Measurements from ENCODE around the gene ADGRB3.
"Not testable (repeated sequence)": the region's sequence is repeated elsewhere in the genome, so short reads cannot be mapped to it uniquely, and the experiment has no call there.

The ADGRB3 gene

GRCh38 chr6:68973066-68973465 lies 338.0 kb downstream of the ADGRB3 start:
- no peak for DNase-seq

- peak; percentile 36 for DNase-seq
Measured at GRCh38 chr6:68975064-68975463, 340.0 kb downstream of the ADGRB3 start.

DNA sequence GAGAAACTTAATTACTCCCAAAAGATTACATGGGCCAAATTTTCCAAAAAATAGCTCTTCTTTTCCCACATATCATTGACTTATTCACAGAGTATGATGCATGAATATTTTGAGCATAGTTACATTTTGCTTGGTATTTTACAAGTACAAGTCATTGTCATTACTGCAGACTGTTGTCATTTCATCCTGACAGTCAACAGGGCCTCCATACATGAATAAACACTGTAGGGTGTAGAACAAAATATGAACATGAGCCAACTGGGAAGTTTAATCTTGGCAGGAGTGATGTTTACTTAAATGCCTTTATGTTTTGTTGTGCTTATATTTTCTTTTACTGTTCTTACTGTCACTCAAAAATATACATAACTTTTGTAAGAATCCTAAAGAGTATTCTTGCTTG lies 340.7 kb downstream of the ADGRB3 start:
- DNase-seq, result no peak

DNA sequence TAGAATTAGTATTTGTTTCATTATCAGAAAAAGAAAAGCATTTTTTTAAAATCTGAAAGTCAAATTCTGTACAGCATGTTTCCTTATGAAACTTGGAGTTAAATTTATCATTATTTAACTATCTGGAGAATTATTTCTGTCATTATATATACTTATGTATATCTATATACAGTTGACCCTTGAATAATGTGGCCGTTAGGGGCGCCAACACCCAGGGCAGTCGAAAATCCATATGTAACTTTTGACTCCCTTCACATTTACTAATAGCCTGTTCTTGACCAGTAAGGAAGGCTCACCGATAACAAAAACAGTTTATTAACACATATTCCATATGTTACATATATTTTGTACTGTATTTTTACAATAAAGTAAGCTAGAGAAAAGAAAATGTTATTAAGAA lies 341.2 kb downstream of the ADGRB3 start:
- no peak for DNase-seq

DNA sequence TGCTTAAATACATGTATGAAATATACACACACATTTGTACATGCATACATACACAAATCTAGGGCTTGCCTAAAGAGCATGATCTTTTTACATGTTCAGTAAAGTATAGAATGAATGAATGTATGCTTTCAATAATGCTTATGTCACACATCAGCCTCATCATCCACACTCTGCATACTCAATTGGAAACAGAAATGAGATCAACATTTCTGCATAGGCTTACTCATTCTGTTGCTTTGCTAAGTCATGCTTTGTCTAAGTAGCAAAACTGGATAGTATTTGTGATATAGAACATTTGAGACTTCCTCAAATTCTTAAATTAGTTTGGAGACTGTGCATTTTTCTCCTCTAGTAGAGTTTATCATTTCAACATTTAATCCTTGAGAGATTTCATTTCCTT lies 343.3 kb downstream of the ADGRB3 start:
- DNase-seq, result no peak

DNA sequence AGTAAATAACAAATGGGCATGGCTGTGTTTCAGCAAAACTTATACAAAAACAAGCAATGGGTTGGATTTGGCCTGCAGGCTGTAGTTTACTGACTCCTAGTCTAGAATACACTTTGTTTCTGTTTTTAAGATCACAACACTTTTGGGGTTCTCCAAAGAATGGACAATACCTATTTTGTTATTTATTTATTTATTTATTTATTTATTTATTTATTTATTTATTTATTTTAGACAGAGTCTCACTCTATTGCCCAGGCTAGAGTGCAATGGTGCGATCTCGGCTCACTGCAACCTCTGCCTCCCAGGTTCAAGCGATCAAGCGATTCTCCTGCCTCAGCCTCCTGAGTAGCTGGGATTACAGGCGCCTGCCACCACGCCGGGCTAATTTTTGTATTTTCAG lies 346.6 kb downstream of the ADGRB3 start:
- DNase-seq, result not testable (repeated sequence)

- DNase-seq, result no peak
Measured at GRCh38 chr6:68988698-68989097, 353.6 kb downstream of the ADGRB3 start.

DNA sequence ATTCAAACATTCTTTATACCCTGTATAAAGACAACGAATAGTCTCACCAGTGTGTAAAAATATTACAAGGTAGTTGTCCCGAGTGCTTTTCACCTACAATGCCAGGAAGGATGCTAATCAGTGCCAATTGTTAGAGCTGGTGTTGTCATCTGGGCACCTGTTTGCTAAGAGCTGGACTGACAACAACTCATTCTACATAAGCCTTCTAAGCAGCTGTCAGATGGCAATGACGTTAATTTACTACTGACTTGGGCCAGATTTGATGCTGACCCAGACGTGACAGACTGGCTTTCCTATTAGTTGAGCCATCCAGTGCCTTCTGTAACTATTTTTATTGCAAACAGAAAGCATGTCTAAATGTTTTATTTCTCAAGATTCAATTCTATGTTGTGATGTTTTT lies 355.2 kb downstream of the ADGRB3 start:
- DNase-seq, result no peak

DNA sequence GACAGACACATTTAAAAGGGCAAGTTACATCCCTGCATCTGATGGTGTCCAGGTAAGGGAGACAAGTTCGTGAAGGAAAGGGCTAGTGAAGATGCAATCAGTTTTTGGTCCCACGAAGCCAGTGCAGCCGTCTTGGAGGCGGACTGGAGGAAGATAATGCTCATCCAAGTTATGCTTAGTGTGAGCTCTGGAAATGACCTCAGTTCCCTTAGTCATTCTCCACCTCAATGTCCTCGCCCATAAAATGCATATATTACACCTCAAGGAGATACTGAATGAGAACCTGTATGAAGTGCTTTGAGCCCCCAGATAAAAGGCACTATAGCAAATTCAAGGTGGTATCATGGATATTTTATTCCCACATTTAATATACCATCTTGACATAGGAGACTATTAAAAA lies 358.8 kb downstream of the ADGRB3 start:
- no peak for DNase-seq

DNA sequence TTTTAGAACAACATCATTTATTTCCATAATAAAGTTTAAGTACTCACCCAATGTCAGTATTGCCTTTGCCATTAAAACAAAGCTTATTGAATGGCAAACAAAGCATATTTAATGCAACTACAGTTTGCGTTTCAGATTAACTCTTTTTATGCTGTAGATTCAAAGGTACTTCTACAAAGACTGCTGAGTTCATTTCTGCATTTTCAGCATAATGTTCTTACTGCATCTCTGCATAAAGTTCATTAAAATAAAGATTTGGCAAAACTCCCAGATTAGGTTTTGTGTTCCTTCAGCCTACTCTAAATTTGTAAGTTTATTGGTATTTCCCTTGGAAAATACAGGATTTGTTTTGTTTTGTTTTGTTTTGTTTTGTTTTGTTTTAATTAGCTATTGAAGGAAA lies 359.4 kb downstream of the ADGRB3 start:
- no peak for DNase-seq

- no peak for DNase-seq
Measured at GRCh38 chr6:69005199-69005598, 370.1 kb downstream of the ADGRB3 start.

DNA sequence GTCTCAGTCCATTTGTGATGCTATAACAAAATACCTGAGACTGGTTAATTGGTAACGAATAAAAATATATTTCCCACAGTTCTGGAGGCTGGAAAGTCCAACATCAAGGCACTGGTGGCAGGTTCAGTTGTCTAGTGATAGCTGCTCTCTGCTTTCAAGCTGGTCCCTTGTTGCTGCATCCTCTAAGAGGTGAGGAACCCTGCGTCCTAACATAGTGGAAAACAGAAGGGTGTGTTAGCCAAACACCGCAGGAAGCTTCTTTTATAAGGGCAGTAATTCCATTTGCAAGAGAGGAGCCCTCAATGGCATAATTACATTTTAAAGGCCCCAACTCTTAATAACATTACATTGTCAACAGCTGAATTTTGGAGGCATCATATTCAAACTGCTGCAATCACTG lies 372.7 kb downstream of the ADGRB3 start:
- no peak for DNase-seq

GRCh38 chr6:69012211-69012610 lies 377.1 kb downstream of the ADGRB3 start:
- no peak for DNase-seq

DNA sequence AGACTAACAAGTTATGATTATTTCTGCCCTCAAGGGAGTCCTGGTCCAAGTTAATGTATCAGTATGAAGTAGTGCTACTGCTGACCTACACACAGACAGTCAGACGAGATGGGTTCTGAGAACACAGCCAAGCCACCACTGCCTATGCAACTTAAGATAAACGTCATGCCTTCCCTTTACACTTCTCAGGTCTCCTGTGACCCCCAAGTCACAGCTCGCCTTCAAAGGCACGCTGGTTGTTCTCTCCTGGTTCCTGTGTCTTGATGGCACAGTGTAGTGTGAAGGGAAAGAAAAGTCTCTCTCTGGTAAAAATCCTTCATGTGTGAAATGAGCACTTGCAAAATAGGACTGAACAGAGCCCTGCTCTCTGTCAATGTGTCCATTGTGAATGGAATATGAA lies 377.8 kb downstream of the ADGRB3 start:
- no peak for DNase-seq

DNA sequence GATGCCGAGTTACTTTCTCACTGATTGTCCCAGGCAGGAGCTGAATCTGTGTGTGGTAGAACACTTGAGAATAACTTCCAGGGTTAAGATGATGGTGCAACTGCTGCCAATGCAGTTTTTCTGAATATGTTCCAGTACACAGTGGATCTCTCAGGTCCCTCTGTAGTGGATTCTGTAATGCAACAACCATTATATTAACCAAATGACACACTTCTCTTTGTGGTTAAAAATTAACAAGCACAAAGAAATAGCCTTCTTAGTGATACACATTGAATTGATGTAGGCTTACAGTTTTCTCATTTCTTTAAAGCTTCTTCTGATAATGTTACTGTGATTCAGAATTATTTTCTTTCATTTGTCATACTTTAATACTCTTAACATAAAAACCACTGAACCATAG lies 383.8 kb downstream of the ADGRB3 start:
- no peak for DNase-seq

DNA sequence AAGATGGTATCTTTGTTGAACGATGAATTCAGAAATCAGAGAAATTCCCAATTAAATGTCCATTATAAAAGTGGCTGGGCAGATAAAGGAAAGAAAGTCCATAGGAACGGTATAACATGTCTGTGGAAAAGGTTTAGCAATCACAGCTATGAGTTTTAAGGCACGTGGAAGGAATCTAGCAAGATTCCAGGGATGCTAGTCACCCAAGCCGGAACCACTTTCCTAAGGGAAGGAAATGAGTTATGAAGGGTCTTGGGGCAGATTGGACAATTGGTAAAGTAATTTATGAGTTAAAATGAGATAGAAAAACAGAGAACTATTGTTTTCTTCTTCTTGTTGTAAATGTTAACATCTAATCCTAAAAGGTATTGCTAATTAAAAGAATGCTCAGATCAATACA lies 384.8 kb downstream of the ADGRB3 start:
- DNase-seq, result no peak

DNA sequence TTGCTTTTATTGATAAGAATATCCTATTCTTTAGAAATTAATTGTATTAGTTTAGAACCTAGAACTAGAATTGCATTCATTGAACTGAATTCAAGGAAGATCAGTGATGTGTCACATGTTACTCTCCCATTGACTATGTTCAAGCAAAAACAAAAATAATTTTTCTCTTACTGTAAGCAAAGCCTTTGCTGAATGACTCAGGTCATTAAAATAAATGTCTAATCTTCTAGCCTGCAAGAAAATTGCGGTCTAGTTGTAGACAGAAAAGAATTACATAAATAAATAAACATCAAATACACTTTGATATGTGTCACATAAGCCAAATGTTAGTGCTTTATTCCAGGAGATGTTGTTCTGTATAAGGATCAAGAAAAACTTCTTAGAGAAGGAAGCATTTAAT lies 387.9 kb downstream of the ADGRB3 start:
- no peak for DNase-seq

- DNase-seq, result no peak
Measured at GRCh38 chr6:69026243-69026642, 391.2 kb downstream of the ADGRB3 start.

- DNase-seq, result no peak
Measured at GRCh38 chr6:69026715-69027114, 391.6 kb downstream of the ADGRB3 start.

- DNase-seq, result no peak
Measured at GRCh38 chr6:69027861-69028260, 392.8 kb downstream of the ADGRB3 start.

- DNase-seq, result no peak
Measured at GRCh38 chr6:69038841-69039240, 403.8 kb downstream of the ADGRB3 start.

DNA sequence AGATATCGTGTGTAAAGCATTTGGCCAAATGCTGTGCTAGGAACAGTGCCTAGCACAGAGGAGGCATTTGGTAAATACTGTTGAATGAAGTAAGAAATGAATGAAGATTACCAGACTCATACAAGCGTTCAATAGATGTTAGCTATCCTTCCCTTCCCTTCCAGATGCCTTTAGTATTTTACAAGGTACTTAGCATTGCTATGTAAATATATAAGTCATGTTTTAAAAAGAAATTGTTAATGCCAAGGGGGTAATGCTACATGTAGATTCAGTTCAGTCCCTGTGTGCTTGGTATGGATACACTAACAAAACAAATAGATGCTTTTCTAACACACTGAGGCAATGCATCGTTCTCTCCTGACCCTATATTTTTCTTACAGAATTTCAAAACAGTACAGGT lies 407.2 kb downstream of the ADGRB3 start:
- no peak for DNase-seq

DNA sequence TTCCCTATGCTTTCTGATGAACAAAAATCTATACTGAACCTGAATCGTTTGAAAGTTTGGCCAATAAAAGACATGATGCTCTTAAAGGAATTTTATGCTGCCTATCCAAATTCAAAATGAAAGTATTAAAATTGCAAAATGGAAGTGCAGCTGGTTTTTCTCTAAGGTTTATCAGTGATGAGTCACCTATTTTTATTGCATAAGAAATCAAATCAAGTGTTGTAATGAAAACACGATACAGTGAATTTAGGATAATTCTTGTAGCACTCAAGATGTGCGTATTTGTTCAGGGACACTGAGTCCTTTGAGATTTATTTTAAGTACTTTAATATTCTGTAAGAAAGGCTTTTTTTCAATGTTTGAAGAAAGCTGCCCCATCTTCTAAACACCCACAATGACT lies 409.5 kb downstream of the ADGRB3 start:
- DNase-seq, result no peak

DNA sequence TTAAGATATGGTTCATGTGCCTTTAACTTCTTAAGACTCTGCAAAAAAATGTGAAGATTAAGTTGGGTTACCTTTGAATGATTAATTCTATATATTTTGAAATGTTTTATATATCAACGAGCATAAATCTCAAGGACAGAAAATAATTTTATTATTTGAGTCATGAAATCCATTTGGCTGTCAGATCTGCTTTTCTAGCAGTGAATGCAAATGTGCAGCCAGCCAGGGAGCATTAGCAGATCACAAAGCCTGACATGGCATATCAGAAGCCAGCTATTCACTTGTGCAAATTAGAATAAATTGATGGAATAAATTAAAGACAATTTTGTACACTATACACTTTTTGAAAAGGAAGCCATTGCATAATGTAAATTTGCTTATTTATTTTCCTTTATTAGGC lies 424.3 kb downstream of the ADGRB3 start:
- DNase-seq, result no peak

DNA sequence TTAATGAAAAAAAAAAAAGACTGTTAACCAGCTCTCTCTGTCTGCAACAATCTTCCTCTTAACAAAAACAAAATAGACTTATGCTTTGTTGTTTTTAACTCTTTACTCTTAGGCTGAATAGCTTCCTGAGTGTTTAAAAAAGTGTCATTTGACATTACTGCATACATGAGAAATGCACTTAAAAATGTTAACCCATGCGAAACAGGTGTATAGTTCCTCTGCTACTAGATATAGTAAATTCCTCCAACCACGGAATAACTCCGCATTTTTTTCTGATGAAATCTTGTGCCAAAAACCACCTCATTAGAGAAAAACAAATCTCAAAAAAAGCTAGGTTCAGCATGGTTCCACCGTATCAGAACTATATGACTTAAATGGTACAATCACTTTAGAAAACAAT lies 426.0 kb downstream of the ADGRB3 start:
- no peak for DNase-seq

- no peak for DNase-seq
Measured at GRCh38 chr6:69063401-69063800, 428.3 kb downstream of the ADGRB3 start.
